HG03442 (cell line): ENCODE results near the gene TOM1.
A peak's percentile ranks its signal among the peaks of the same experiment; 100 is the strongest.

Source experiments
- ATAC-seq: cut with Tn5 transposase; IDR thresholded peaks from one replicate; pipeline ENCODE4 v1.9.1; 2021; ENCODE audit warnings: mild to moderate bottlenecking, moderate library complexity; ENCODE audit not compliant: unreplicated experiment

TOM1 gene

GRCh38 chr22:35367331-35367886 lies 67.7 kb downstream of the TOM1 start:
- ATAC-seq = no peak

- ATAC-seq = no peak
Observed at GRCh38 chr22:35368386-35368785, 68.7 kb downstream of the TOM1 start.

GRCh38 chr22:35369996-35370395 lies 70.3 kb downstream of the TOM1 start:
- ATAC-seq = no peak

- ATAC-seq = no peak
Observed at GRCh38 chr22:35373781-35374180, 74.1 kb downstream of the TOM1 start.

- no peak for ATAC-seq
Observed at GRCh38 chr22:35375031-35375430, 75.3 kb downstream of the TOM1 start.

- ATAC-seq = no peak
Observed at GRCh38 chr22:35375526-35375925, 75.8 kb downstream of the TOM1 start.

- ATAC-seq = peak; percentile 56
Observed at GRCh38 chr22:35376728-35377472, 77.2 kb downstream of the TOM1 start.

GRCh38 chr22:35377735-35378134 lies 78.0 kb downstream of the TOM1 start:
- ATAC-seq = no peak

- no peak for ATAC-seq
Observed at GRCh38 chr22:35378621-35379020, 78.9 kb downstream of the TOM1 start.

GRCh38 chr22:35379146-35379993 lies 79.7 kb downstream of the TOM1 start:
- ATAC-seq = no peak

- no peak for ATAC-seq
Observed at GRCh38 chr22:35380013-35380412, 80.3 kb downstream of the TOM1 start.

- peak; percentile 62 for ATAC-seq
Observed at GRCh38 chr22:35380537-35381423, 81.1 kb downstream of the TOM1 start, which contains the start of gene HMOX1. TSS of gene HMOX1 (plus strand) at chr22:35381096. CDS start at chr22:35381174, 78 bp downstream.

GRCh38 chr22:35381424-35382009 lies 81.8 kb downstream of the TOM1 start:
- no peak for ATAC-seq

- ATAC-seq = no peak
Observed at GRCh38 chr22:35383679-35384071, 84.0 kb downstream of the TOM1 start.

- ATAC-seq = no peak
Observed at GRCh38 chr22:35384527-35384926, 84.8 kb downstream of the TOM1 start.

- ATAC-seq = no peak
Observed at GRCh38 chr22:35384975-35385588, 85.4 kb downstream of the TOM1 start.

- ATAC-seq = no peak
Observed at GRCh38 chr22:35386670-35387288, 87.1 kb downstream of the TOM1 start.

GRCh38 chr22:35390933-35391332 lies 91.2 kb downstream of the TOM1 start:
- ATAC-seq = no peak

- no peak for ATAC-seq
Observed at GRCh38 chr22:35392357-35392756, 92.7 kb downstream of the TOM1 start.
